GM21786 (cell line): ENCODE data around the gene CTLA4.

Source experiments
- ATAC-seq: cut with Tn5 transposase; IDR thresholded peaks from one replicate; pipeline ENCODE4 v1.9.1; 2021; ENCODE audit not compliant: unreplicated experiment

The CTLA4 gene

DNA sequence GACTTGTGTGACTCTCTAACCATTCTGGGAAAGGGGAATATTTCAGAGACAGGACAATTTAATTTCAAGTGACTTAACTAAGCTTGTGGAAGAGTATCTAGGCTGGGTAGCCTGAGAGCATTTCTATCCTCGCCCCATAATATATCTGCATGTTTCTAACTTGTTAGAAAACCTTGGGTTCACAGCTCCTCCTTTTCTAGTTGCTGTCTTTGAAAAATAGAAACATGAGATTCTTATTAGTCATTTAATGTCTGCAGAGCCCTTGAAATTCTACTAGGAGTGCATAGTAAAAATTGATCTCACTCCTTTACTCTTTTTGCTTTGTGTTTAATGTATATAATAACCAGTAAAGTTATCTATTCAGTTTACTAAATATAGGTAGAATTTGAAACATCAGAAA lies 22.4 kb downstream of the CTLA4 start:
- no peak for ATAC-seq

DNA sequence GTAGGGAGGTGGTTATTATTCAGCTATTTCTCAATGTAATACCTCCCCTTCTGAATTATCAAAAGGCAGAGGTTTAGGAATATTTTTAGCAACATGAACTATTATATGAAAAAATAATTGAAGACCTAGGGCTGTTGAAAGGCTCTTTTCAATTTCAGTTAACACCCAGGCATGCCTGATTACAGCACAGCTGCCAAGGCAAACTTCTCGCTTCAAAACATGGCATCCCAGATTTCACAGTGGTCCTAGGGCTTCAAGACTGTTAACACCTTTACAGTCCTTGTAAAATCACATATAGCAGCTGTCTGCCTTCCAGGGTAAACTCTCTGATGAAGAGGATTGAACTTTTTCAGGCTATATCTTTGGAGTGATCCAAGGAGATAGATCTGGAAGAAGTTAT lies 23.2 kb downstream of the CTLA4 start:
- no peak for ATAC-seq

DNA sequence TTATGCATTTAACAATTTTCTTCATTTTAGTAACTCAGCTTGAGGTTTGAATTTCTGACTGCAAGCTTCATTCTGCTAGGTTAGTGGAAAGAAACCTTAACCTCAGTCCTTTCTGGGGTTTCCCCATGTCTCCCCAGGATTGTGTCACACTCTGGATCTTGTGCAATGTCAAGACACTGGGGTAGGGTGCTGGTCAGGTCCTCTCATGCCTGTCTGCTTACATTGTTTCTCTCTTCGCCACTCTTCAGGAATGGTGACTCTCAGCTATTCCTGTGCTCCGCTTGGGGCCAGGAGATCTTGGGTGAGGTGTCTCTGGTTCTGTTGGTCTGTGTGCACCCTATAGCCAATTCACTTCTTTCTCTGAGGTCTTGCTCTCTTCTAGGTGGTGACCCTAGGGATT lies 23.9 kb downstream of the CTLA4 start:
- ATAC-seq, result no peak

DNA sequence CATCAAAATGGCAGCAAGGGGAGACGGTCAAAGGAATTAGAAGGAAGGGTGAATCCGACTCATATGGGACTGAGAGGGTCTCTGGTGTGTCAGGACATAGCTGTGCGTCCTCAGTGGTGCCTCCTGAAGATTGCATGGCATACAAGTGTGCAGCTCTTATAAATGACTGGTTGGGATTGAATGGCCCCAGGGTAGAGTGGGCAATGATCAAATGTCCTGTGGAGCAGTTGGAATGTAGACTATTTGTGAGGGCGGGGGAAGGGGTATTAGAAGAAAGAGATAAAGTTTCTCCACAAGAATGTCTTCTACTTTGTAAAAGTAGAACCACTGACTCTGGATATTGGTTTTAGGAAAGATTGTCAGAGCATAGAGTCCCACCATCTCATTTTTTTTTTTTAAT lies 24.6 kb downstream of the CTLA4 start:
- ATAC-seq, result no peak

DNA sequence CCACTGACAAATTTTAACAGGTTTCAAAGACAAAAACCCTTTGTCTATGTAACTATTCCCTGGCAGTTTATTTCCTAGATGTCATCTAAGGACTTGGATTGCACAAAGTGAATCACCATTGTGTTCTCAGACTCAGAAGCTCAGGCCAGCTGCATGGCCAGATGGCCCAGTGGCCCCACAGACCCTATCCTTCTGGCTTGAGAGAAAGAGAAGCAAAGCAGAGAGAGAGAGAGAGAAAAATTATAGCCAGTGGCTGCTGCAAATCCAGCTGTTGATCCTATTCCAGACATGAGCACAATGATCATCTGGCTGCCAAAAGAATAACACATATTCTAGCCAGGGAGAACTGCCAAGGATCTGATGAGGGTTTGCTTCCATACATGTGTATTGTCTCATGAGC lies 25.8 kb downstream of the CTLA4 start:
- ATAC-seq, result no peak

DNA sequence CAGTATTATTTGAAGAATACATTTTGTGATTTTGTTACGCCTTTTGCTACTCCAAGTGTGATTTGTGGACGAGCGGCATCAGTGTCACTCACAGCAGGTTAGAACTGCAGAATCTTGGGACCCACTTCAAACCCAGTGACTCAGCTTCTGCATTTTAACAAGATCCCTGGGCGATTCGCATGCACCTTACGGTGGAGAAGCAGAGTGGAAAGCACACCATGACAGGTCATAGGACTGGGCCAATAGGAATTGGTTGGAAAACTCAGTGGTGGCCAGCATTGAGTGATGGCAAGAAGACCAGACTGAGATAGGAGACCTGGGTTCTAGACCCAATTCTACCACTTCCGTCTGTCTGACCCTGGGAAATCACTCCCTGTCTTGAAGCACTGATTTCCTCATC lies 26.3 kb downstream of the CTLA4 start:
- no peak for ATAC-seq

DNA sequence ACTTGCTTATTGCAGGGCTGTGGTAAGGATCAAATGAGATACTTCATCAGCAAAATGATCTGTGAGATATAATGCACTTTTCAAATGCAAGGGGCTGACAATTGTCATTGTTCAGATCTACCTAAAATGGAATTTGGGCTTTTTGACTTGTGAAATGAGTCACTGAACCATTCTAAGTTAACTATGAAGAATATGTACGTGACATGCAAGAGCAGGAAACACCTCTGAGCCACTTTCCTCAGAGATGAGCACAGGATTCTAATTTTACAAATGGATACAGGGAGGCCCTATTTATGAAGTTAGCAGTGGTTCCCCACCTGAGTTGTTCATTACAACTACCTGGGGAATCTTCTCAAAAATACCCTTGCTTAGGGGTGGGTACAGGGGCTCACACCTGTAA lies 26.7 kb downstream of the CTLA4 start:
- no peak for ATAC-seq

DNA sequence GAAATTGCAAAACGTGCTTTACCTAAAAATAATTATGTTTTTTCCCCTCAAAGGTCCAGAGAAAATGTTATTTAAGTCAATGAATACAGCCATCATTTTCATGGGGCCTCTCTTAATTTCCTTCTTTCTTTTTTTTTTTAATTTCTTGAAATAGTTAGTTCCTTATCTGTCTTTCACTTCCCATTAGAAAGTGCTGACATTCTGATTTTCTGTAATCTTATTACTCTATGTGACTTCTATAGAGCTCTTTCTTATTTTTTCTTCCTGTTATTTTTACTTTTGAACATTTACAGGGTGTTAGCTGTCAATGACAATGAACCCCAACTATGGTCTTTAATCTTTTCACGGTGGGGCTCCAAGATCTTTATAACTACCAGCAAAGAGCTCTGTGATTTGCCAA lies 30.0 kb downstream of the CTLA4 start:
- no peak for ATAC-seq

DNA sequence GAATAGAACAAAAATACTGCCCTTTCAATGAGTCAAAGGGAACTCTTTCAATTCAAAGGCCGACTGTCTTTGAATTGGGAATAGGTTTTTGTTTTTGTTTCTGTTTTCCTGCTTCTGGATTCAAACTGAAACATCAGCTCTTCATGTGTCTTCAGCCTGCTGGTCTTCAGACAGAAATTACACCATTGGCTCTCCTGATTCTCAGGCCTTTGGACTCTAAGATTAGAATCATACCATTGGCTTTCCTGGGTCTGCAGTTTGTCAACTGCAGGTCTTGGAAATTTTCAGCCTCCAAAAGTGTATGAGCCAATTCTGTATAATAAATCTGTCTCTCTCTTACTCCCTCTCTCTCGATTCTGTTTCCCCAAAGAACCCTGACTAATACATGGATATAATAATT lies 31.1 kb downstream of the CTLA4 start:
- no peak for ATAC-seq

DNA sequence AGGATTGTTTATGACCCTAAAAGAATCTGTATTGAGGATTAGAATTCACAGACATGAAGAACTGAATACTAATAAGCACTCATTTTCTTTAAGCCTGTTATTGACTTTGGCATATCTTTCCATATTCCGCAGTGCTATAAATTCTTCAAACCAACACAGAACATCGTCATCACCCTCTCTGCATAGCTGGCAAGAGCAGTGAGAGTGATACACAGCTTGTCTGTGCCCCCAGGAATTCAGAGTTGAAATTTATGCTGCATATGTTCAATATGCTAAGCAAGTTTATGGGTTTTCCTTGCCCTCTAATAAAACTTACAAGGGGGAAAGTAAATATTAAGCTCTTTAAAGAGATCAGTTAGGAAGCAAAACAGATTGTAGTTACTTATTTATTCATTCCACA lies 32.7 kb downstream of the CTLA4 start:
- ATAC-seq, result no peak

DNA sequence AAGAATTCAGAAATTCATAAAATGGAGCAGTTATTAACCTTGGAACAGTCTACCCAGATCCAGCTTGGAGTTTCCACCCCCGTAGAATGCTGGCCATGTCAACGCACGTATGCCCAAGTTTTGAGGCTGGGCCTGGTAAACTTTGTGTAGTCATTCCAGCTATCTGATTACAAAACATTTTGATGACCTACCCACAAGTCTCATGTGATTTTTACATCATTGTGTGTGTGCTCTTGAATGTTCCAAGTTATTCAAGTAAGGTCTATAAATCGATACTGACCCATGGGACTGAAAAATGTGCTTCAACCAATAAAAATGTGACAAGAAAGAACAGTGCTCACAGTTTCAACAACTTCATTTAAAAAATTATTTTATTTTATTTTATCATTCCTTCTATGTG lies 36.5 kb downstream of the CTLA4 start:
- ATAC-seq, result no peak

DNA sequence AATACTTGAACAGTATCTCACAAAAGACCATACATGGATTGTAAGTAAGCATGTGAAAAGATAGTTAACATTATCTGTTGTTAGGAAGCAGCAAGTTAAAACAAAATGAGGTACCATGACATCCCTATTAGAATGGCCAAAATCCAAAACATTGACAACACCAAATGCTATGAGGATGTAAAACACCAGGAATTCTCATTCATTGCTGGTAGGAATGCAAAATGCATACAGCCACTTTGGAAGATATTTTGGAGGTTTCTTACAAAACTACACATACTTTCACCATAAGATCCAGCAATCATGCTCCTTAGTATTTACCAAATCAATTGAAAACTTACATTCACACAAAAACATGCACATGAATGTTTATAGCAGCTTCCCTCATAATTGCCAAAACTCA lies 38.1 kb downstream of the CTLA4 start:
- no peak for ATAC-seq

DNA sequence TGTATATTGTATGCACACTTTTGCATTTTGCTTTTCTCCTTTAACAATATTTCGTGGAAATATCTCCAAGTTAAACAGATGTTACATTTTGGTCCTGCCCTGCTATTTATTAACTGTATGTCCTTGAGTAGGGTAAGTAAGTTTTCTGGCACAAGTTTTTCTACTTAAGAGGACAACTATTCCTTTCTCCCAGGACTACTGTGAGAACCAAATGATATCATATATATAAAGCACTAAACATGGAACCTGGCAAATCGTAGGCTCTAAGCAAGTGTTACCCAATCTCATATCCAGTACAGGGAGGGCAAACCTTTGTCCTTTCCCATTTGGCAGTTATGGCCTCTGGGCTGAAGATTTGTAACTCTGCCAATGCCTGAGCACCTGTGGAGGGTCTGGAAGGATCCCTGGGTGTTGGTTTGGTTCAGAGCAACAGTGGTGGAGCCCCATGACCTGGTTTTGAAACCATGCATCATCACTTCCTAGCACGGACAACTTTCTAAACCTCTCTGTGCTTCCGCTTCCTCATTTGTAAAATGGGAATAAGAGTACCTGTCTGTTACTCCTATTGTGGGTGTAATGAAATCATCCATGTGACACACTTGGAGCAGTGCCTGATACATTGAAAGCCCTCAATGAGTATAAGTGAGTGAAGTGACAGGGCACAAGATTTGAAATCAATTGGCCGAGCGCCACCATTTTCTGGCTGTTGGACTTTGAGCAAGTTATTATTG lies 40.7 kb downstream of the CTLA4 start:
- ATAC-seq, result no peak

DNA sequence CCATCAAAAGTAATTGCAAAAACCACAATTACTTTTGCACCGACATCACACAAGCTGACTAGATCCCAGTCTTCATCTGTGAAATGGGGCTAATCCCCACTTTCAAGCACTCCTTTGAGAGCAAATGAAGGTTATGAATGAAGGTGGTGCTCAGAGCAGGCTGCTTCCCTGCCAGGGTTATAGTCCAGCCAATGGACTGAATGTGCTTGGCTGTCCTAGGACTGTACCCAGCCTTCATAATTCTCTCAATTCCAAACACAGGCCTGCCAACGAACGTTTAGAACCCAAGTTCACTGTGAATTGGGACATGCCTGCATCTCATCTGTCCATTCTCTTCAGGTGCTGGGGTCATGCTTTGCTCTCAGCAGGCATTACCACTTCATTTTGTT lies 41.2 kb downstream of the CTLA4 start:
- no peak for ATAC-seq

DNA sequence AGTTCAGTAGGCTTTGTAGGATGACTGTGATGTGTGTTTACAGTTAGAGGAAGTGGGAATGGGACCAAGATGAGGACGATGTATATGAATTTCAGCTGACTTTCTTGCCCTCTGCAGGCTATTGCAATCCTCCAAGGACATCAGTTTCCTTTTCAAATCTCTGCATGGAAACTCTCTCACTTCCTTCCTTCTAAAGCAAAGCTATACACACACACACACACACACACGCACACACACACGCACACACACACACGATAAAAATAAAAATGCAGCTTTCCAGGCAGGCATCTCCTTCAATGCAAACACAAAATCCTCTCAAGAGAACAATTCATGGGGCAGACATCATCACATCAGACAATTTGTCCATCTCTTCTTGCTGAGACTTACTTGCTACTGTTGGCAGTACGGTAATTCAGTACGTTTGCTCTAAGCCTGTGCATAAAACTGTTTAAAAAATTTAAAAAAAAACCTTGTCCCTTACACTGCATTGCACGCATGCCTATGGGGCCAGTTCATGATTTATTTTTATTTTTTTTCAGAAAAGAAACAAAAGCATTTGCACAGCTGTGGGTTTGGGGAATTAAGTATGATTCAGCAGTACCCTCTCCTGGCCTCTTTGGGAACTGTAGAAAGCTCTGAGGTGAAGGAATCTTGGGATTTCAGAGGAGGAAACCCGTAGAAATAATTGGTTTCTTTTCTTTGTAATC lies 41.8 kb downstream of the CTLA4 start:
- ATAC-seq, result no peak

DNA sequence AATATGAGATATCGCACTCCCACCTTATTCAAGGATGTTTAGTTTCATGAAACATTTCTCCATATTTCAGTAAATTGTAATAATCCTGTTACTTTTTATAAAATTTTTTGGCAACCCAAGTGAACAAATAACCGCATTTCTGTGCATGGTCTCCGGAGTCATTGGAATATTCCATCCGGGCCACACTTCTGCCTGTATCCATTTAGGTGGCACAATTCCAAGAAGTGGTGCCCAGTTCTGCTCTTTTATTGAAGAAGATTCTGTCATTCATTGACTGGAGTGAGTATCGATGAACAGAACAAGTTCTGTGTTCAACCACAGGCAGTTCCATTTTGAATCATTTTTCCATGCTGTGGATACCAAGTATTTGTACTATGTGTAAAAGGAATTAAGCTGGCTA lies 42.4 kb downstream of the CTLA4 start:
- ATAC-seq, result no peak

DNA sequence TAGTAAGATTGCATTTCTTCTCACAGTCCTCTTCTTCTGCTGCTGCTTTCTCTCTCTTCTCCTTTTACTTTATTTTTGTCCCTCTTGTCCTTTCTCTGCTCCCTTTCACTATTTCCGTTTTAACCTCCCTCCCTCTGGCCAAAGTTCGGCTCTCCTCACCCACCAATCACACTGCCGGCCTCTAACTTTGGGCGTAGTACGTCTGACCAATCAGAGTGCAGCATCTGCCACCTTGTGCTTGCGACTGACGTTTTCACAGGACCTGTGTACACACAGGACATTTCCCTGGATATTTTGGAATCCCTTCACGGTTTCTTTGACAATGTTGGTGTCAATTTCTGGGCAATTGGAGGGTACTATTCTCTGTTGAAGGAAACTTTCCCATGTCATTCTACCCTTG lies 46.4 kb downstream of the CTLA4 start:
- ATAC-seq, result no peak

DNA sequence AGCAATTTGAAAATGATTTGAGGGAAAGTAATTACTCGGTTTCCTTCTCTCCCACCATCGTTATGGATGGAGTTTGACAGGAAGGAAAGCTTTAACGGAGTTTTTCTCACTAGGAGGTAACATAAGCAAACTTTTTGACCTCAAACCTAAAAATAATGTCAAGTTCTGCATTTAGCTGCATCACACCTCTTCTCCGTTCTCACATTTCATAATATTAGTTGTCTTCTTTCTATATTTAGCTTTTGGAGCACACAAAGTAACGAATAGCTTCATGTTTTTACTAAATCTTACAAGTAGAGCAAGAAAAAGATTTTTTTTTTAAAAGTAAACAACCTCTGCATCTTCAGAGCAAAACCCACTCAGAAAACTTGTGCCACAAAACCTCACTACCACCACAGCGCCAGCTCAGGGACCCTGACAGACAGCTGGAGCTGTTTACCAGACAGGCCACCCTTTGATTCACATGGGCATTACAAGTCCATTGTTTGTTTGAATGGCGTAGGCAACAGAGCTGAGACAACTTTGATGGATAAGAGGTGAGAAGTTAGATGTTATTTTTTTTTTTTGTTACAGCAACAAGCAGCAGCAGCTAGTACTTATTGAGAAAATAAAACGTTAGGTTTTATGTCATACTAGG lies 47.1 kb downstream of the CTLA4 start:
- no peak for ATAC-seq

DNA sequence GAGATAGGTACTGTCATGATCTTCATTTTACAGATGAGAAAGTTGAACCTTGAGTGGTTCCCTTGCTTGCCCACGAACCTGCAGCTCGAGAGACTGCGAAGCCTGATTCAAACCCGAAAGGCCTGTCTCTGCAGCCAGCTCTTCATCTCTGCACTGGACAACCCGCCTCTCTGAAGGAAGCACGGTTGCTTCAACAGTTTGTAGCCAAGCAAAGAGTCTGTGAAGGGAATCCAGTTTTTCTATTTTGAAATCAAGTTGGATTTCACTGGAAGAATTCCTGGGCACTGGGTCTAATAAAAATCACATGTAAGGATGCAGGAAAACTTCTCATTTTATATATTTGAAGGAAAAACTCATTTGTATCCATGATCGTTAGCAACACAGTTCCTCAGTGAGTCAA lies 47.7 kb downstream of the CTLA4 start:
- no peak for ATAC-seq

DNA sequence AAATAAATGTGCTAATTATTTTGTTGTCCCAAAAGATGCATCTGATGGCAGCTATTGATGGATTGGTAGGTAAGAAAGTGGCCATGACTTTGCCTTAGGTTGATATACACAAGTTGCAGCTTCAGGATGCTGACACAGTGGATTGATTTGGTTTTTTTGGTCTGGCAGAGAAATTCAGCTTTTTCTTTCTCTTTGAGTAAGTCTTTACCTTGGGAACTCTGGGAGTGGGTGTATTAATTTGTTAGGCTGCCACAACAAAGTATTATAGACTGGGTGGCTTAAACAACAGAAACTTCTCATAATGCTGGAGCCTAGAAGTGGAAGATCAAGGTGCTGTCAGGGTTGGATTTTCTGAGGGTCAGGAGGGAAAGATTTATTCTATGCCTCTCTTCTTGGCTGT lies 49.2 kb downstream of the CTLA4 start:
- no peak for ATAC-seq

DNA sequence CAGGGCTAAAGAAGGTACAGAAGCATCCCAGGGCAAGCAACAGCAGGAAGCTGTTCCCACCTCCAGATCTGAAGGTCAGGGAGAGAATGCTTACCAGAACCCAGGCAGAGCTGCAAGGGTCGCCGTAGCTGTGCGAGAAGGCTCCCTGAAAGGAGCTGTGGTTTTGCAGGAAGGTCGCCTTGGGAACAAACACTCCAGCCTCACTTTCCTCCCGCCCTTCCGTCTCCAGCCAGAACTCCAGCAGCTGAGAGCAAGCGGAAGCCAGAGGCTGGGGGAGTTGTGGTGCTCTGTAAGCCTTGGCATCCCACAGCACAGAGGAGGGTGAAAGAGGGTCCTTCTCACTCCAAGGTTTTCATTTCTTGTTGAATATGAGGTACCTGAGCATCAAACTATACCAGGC lies 50.7 kb downstream of the CTLA4 start:
- ATAC-seq, result no peak

DNA sequence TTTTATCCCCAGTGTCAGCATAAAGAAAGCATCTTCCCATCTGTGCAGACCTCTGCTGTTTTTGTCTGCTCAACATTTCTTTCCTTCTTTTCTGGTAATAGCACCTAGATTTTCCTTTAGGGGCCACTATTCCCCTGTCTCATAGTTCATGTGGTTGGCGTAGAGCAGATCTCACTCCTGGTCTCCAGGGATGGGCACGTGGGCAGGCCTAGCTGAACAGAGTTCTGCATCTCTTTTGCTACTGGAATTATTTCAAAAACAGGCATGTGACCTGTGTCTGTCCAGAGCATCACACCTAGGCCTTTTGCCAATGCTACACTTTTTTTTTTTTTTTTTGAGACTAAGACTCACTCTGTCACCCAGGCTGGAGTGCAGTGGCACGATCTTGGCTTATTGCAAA lies 51.3 kb downstream of the CTLA4 start:
- ATAC-seq, result no peak
